Measurements from ENCODE around the gene OSTM1.

Gene OSTM1

GRCh38 chr6:107999341-107999740, 75.2 kb downstream of the OSTM1 start:
- H3K4me1 ChIP-seq (ENCODE audit: insufficient read depth, low read length), result peaks cover 8% of the 10 kb centered on the region; the same call in 1 of the 2 replicates
- no peaks in the 10 kb centered on the region for H3K36me3 ChIP-seq (ENCODE audit: insufficient read depth, low read length)
- no peaks in the 10 kb centered on the region for H3K27me3 ChIP-seq (ENCODE audit: insufficient read depth, low read length)

GRCh38 chr6:107991772-107992550, 82.6 kb downstream of the OSTM1 start:
- H3K27ac ChIP-seq (ENCODE audit: low read depth, low read length), result no peak overlapping the region
- H3K9me3 ChIP-seq (ENCODE audit: insufficient read depth, low read depth, low read length), result no peaks in the 10 kb centered on the region
- H3K4me1 ChIP-seq (ENCODE audit: insufficient read depth, low read length), result peaks cover 50% of the 10 kb centered on the region
- no peak overlapping the region for H3K4me3 ChIP-seq (ENCODE audit: low read length)
- no peak overlapping the region for H3K9ac ChIP-seq (ENCODE audit: low read depth, low read length)
- no peaks in the 10 kb centered on the region for H3K36me3 ChIP-seq (ENCODE audit: insufficient read depth, low read length)
- H3K27me3 ChIP-seq (ENCODE audit: insufficient read depth, low read length), result no peaks in the 10 kb centered on the region
- WGBS, result 82% methylated on average over 9 of the region's 9 CpGs

More at GRCh38 chr6:107999341-107999740, 75.2 kb downstream of the OSTM1 start:
- no peak overlapping the region for H3K4me3 ChIP-seq (ENCODE audit: low read length)
- no peaks in the 10 kb centered on the region for H3K9me3 ChIP-seq (ENCODE audit: insufficient read depth, low read depth, low read length)
- no peak overlapping the region for H3K27ac ChIP-seq (ENCODE audit: low read depth, low read length)
- no peak overlapping the region for H3K9ac ChIP-seq (ENCODE audit: low read depth, low read length)
